ENCODE measurements around the gene IQSEC3. TPM values are rescaled to one million over a fixed set of nuclear protein-coding genes. Genes with fewer than 3 reads are reported as not detected.

Gene IQSEC3
- total RNA-seq, 2 experiments from 2014 or later: not detected

- ChIA-PET CTCF (ENCODE audit: unreplicated experiment) (no interaction called here), POLR2A (no interaction called here)
- BruUV-seq (replicated peaks): no TSS peak
- no peak overlapping the region for H3K4me3 ChIP-seq (ENCODE audit: low read depth, low read length, poor library complexity, severe bottlenecking)
- no peaks in the 10 kb centered on the region for H3K79me2 ChIP-seq (ENCODE audit: insufficient read depth, low read depth, low read length)
- no peak overlapping the region for H3K27ac ChIP-seq (ENCODE audit: low read depth, low read length, poor library complexity, severe bottlenecking)
- no peaks in the 10 kb centered on the region for H3K9me3 ChIP-seq (ENCODE audit: low read length)
- H3K4me2 ChIP-seq (ENCODE audit: low read length): no peak overlapping the region
- no peaks in the 10 kb centered on the region for H4K20me1 ChIP-seq (ENCODE audit: insufficient read depth, low read length)
- no peaks in the 10 kb centered on the region for H3K4me1 ChIP-seq (ENCODE audit: insufficient read depth, low read length, poor library complexity, severe bottlenecking)
- no peaks in the 10 kb centered on the region for H3K36me3 ChIP-seq (ENCODE audit: insufficient read depth, low read length)
- DNase-seq (ENCODE audit: low spot score): no peak
- no peaks in the 10 kb centered on the region for H3K9me2 ChIP-seq (ENCODE audit: insufficient read depth, low read length)
- TF ChIP-seq EZH2phosphoT487 (IDR thresholded peaks at IDR 0.05; ENCODE audit: borderline replicate concordance, low read depth, low read length): no peak
- TF ChIP-seq CTCF (conservative IDR thresholded peaks at IDR 0.05; ENCODE audit: low read length): no peak
- H2AFZ ChIP-seq (ENCODE audit: low read length): no peak overlapping the region
- intact Hi-C loops (cut with micrococcal nuclease; ENCODE audit: unreplicated experiment): no loop called here
These were observed 115.4 kb downstream of the IQSEC3 start for GRCh38 chr12:181921-182320.

- no peak overlapping the region for H2AFZ ChIP-seq (ENCODE audit: low read length)
- POLR2A ChIA-PET: no interaction called here
These were observed 115.9 kb downstream of the IQSEC3 start for GRCh38 chr12:182381-182892.

More at GRCh38 chr12:182381-182892, 115.9 kb downstream of the IQSEC3 start:
- H3K9me2 ChIP-seq (ENCODE audit: insufficient read depth, low read length): no peaks in the 10 kb centered on the region
- H4K20me1 ChIP-seq (ENCODE audit: insufficient read depth, low read length): no peaks in the 10 kb centered on the region
- CTCF ChIA-PET (ENCODE audit: unreplicated experiment): no interaction called here
- no peak for DNase-seq (ENCODE audit: low spot score)
- H3K36me3 ChIP-seq (ENCODE audit: insufficient read depth, low read length): no peaks in the 10 kb centered on the region
- H3K4me1 ChIP-seq (ENCODE audit: insufficient read depth, low read length, poor library complexity, severe bottlenecking): no peaks in the 10 kb centered on the region
- TF ChIP-seq CTCF (conservative IDR thresholded peaks at IDR 0.05; ENCODE audit: low read length) (no peak), EZH2phosphoT487 (IDR thresholded peaks at IDR 0.05; ENCODE audit: borderline replicate concordance, low read depth, low read length) (no peak)
- H3K9me3 ChIP-seq (ENCODE audit: low read length): no peaks in the 10 kb centered on the region
- H3K4me2 ChIP-seq (ENCODE audit: low read length): no peak overlapping the region
- intact Hi-C loops (cut with micrococcal nuclease; ENCODE audit: unreplicated experiment): no loop called here
- no peak overlapping the region for H3K27ac ChIP-seq (ENCODE audit: low read depth, low read length, poor library complexity, severe bottlenecking)
- no peaks in the 10 kb centered on the region for H3K79me2 ChIP-seq (ENCODE audit: insufficient read depth, low read depth, low read length)
- no TSS peak for BruUV-seq (replicated peaks)
- H3K4me3 ChIP-seq (ENCODE audit: low read depth, low read length, poor library complexity, severe bottlenecking): no peak overlapping the region

All from OCI-LY7 (cell line).